ENCODE measurements around the gene UBE2G2.
A peak's percentile ranks its signal among the peaks of the same experiment; 100 is the strongest.

Gene UBE2G2

DNA sequence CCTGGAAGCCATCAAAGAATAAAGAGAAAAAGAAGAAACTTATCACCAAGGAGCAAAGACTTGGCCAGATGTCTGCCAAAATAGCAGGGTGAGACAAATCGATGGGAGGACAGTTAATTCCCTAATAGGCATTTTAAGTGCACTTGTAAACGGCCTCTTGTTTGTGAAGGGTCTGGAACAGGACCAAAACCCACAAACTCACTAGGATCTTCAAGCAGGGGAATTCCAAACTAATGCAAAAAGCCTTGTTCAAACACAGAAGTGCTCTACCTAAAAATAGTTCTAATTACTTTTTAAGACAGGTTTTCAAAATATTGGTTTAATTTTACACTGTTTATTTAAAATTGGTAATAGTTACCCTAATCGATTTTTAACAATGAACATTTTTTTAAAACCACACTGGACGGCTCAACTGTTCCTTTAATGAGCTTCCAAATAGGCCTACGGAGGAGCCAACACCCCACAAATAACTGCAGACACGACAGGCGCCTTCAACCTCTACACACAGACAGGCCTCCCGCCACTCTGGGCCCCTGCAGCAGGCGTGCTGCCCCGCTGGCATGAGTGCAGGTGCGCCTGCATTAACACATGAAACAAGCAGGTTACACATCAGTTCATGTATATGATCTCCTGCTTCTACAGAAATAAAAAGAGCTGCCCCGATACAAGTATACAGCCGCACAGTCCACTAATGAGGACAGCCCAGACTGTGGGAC, 15.8 kb downstream of the UBE2G2 start:
- no peak for DNase-seq (ENCODE audit: low read depth)

- no peak for DNase-seq (ENCODE audit: low read depth)
These were observed 16.8 kb downstream of the UBE2G2 start for GRCh38 chr21:44784810-44785209.

GRCh38 chr21:44783020-44783696, 18.5 kb downstream of the UBE2G2 start:
- no peak for DNase-seq (ENCODE audit: low read depth)

GRCh38 chr21:44780767-44781459, 20.7 kb downstream of the UBE2G2 start:
- no peak for DNase-seq (ENCODE audit: low read depth)

- no peak for DNase-seq (ENCODE audit: low read depth)
These were observed 21.5 kb downstream of the UBE2G2 start for GRCh38 chr21:44780137-44780502.

GRCh38 chr21:44779417-44780136, 22.0 kb downstream of the UBE2G2 start:
- DNase-seq (ENCODE audit: low read depth) = no peak

- DNase-seq (ENCODE audit: low read depth) = no peak
These were observed 22.6 kb downstream of the UBE2G2 start for GRCh38 chr21:44778983-44779382.

GRCh38 chr21:44778499-44778911, 23.1 kb downstream of the UBE2G2 start:
- DNase-seq (ENCODE audit: low read depth) = no peak

DNA sequence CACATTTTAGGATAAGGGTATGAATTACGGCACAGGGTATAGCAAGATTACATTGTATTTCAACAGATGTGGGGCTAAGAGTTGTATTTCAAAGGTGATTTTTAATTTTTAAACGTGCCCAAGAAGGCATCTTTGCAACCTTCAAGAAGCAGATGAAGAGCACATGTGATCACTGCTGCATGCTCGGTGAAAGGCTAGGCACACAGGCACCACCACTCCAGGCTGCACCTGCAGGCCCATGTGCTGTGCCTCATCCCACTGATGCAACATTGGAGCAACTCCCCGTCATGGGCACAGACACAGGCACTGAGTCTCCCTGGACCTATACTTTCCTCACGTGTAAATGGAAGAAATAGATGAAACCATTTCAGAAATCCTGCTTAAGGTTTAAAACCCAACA, 23.5 kb downstream of the UBE2G2 start:
- no peak for DNase-seq (ENCODE audit: low read depth)

DNA sequence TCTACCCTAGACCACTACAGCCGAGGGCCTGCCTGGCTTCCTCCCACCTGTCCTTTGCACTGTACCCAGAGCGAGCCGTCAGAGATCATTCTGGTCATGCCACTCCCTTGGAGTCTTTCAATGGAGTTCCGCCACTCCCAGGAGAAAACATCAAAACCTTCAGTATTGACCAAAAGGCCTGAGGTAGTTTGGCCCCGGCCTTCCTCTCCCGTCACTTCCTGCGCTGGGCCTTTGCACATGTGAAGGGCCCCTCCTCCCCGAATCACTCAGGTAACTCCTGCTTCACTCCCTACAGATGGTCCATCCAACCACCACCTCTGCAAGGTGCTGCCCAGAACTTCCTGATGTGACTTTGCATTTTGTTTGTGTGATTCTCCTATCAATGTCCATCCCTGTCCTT, 26.6 kb downstream of the UBE2G2 start:
- DNase-seq (ENCODE audit: low read depth) = no peak

DNA sequence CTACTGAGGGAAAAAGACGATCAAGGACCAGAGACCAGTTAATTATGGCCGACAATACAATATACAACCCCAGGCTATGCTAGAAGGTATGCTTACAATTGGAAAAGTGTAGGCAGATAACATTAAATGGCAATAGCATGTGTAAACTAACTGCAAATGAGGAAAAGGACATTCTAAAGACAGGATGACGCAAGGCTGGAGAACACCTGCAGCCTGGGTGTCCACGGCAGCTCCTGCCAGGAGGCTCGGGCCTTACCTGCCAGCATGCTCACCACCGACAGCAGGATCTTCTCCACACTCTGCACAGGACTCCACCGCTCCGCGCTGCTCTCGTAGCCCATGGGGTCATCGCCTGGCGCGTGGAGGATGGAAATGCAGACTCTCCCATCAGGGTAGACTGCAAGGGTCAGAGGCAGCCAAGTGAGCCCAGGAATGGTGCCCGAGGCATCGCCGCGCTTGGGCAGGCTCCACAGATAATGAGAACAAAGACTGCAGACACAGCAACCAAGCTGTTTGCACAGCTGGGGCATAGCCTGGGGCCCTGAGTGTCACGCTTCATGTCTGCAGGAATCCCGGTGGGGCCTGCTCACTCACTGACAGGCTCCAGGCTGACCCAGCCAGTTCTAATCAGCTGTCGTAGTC, 28.2 kb downstream of the UBE2G2 start:
- no peak for DNase-seq (ENCODE audit: low read depth)

GRCh38 chr21:44771896-44772525, 29.6 kb downstream of the UBE2G2 start:
- no peak for DNase-seq (ENCODE audit: low read depth)

GRCh38 chr21:44767834-44768831, 33.5 kb downstream of the UBE2G2 start:
- DNase-seq (ENCODE audit: low read depth) = no peak

GRCh38 chr21:44766818-44767354, 34.7 kb downstream of the UBE2G2 start:
- no peak for DNase-seq (ENCODE audit: low read depth)

DNA sequence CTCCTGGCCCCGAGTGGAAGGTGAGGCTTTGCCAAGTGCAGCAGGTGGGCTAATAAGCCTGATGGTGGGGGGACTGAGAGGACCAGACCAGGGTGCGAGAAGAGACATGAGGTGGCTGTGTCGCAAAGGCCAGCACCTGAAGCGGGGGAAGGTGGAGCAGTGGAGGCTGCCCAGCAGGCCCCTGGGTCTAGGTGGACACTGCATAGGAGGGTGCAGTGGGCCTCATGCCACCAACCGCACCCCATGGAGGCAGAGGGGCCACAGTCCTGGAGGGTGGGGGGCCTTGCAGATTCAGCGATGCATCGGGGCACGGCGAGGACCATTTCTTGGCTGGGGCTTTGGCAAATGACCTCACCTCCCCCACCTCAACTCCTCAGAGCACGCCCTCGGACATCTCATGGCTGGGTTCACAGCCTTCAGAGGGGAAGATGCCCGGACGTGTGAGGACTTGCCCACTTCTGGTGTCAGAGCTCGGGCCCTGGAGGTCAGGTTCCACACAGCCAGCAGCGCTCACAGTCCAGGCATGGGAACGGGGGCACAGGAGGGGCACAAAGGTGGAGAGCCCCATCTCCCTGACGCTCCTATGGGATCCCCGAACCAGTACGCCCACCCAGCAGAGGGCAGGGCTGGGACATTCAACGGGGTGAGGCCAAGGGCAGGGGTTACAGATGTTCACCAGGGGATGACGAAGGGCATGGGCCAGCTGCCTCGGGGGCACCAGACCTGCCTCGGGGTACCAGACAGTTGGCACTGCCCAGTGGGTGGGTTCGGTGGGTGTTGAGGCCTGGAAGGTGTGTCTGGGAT, 35.4 kb downstream of the UBE2G2 start:
- DNase-seq (ENCODE audit: low read depth) = no peak

DNA sequence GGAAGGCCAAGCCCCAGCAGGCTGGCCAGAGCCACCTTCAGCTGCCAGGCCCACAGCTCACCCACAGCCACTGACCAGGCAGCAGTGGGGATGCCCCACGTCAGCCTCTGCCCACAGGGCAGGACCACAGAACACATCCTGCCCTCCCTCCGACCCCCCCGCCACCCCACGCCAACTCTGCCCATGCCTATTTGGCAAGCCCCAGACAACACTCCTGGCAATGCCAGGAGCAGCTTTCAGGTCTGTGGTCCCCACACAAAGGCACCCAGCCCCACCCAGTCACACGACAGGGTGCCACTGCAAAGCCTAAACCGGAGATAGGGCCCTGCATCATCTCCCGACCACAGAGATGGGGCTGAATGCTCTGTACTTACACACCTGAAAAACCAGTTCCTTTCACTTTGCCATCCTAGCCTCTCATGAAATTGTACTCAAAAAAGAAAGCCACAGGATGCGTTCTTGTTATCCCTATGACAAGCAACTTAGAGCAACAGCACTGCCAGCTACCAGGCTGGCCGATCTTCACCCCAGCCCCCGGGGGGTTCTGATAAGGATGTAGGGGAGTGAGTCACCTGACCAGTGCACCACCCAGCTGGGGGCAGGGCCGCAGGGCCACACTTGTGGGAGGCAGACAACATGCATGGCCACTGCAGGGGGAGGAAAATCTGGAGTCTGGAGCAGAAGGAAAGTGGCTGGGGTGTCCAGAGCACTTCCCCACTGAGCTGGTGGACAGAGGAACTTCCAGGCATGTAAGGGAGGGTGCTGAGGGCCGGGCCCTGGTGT, 36.2 kb downstream of the UBE2G2 start:
- DNase-seq (ENCODE audit: low read depth) = peak; percentile 78

- DNase-seq (ENCODE audit: low read depth) = no peak
These were observed 37.0 kb downstream of the UBE2G2 start for GRCh38 chr21:44764319-44765230.

Measured in CMK (cell line).